Hepatocyte (in vitro differentiated cells): ENCODE data around the gene ARHGEF10L. TPM values are rescaled to one million over a fixed set of nuclear protein-coding genes. Genes with fewer than 3 reads are reported as not detected.

Experiments
- DNase-seq: peaks from one replicate; pipeline ENCODE4 v3.0.0-alpha.2; 2016; ENCODE audit warnings: low spot score
- H2AFZ ChIP-seq: fragments of 200-600 bp; sonication (generic); 2 replicates; pipeline ENCODE4 v1.6.0; 2016; ENCODE audit warnings: antibody characterized with exemption, mild to moderate bottlenecking
- H3K27ac ChIP-seq: fragments of 200-600 bp; sonication (generic); 2 replicates; pipeline ENCODE4 v1.5.1; 2016; ENCODE audit warnings: mild to moderate bottlenecking
- H3K27me3 ChIP-seq: fragments of 200-600 bp; sonication (generic); 2 replicates; pipeline ENCODE4 v1.6.1; 2016
- H3K36me3 ChIP-seq: fragments of 200-600 bp; sonication (generic); replicated peaks from 2 replicates; pipeline ENCODE4 v1.5.1; 2016; ENCODE audit warnings: low read depth; ENCODE audit not compliant: insufficient read depth
- H3K4me1 ChIP-seq: fragments of 200-600 bp; sonication (generic); 2 replicates; pipeline ENCODE4 v1.5.1; 2016; ENCODE audit warnings: mild to moderate bottlenecking, moderate library complexity; ENCODE audit not compliant: insufficient read depth
- H3K4me2 ChIP-seq: fragments of 200-600 bp; sonication (generic); 2 replicates; pipeline ENCODE4 v1.6.0; 2016
- H3K4me3 ChIP-seq: fragments of 200-600 bp; sonication (generic); 2 replicates; pipeline ENCODE4 v1.5.1; 2016; ENCODE audit warnings: mild to moderate bottlenecking
- H3K79me2 ChIP-seq: fragments of 200-600 bp; sonication (generic); 2 replicates; pipeline ENCODE4 v1.6.0; 2017; ENCODE audit warnings: mild to moderate bottlenecking
- H3K9me2 ChIP-seq: fragments of 200-600 bp; sonication (generic); replicated peaks from 2 replicates; pipeline ENCODE4 v1.6.0; 2017; ENCODE audit warnings: mild to moderate bottlenecking; ENCODE audit not compliant: insufficient read depth
- H3K9me3 ChIP-seq: fragments of 200-600 bp; sonication (generic); 2 replicates; pipeline ENCODE4 v1.5.1; 2016; ENCODE audit warnings: low read depth, mild to moderate bottlenecking
- H4K20me1 ChIP-seq: fragments of 200-600 bp; sonication (generic); 2 replicates; pipeline ENCODE4 v1.6.0; 2016; ENCODE audit warnings: mild to moderate bottlenecking; ENCODE audit not compliant: insufficient read depth, poor library complexity, severe bottlenecking
- EZH2 ChIP-seq: fragments of 200-600 bp; sonication (generic); IDR thresholded peaks from 2 replicates; pipeline ENCODE4 v1.6.1; 2016; ENCODE audit warnings: antibody characterized with exemption, mild to moderate bottlenecking, borderline replicate concordance
- EZH2phosphoT487 ChIP-seq: fragments of 200-600 bp; sonication (generic); IDR thresholded peaks from one replicate; pipeline ENCODE4 v1.6.1; 2018; ENCODE audit warnings: antibody characterized with exemption, mild to moderate bottlenecking, low read depth, moderate library complexity; ENCODE audit not compliant: unreplicated experiment, severe bottlenecking
- WGBS: methylation state at CpG from one replicate; pipeline ENCODE4 v1.1.6; 2016; ENCODE audit warnings: low lambda C conversion rate; ENCODE audit errors: missing lambda C conversion rate; 5-methylcytosine and 5-hydroxymethylcytosine counted together
- polyA plus RNA-seq: library from polyadenylated mRNA; unstranded; fragments of >200 nt; fragmentation: Nextera tagmentation; extraction: Ambion mirVana; gene quantifications from 2 replicates; pipeline ENCODE4 v1.2.1, GENCODE V29; 2016
- total RNA-seq: library from RNA; depleted of rRNA; stranded (reverse); fragments of >200 nt; gene quantifications from 2 replicates; pipeline ENCODE4 v1.2.3, GENCODE V29; 2014
- TF ChIP-seq, protein P1 (sequence below): fragments of 200-600 bp; sonication (generic); IDR thresholded peaks from 2 replicates; pipeline ENCODE4 v1.5.1; 2016; ENCODE audit warnings: antibody characterized with exemption, mild to moderate bottlenecking; ENCODE audit not compliant: poor library complexity

ARHGEF10L gene
- total and polyA plus RNA-seq, 2 experiments from 2014 or later, result 40.4 to 48.3 TPM

DNA sequence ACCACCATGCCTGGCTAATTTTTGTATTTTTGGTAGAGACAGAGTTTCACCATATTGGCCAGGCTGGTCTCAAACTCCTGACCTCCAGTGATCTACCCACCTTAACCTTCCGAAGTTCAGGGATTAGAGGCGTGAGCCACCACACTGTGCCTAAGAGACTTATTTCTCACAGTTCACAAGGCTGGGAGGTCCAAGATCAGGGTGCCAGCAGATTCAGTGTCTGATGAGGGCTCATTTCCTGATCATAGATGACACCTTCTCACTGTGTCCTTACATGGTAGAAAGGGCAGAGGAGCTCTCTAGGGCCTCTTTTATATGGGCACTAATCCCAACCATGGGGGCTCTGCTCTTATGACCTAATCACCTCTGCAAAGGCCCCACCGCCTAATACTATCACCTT is 58.8 kb downstream of the ARHGEF10L start:
- Histone ChIP-seq H3K27ac (peak overlapping the region; percentile 94), H2AFZ (no peak overlapping the region), H4K20me1 (no peaks in the 10 kb centered on the region), H3K36me3 (no peaks in the 10 kb centered on the region), H3K4me1 (peaks cover 41% of the 10 kb centered on the region), H3K4me3 (no peak overlapping the region), H3K9me3 (no peaks in the 10 kb centered on the region), H3K79me2 (peaks cover 21% of the 10 kb centered on the region), H3K9me2 (no peaks in the 10 kb centered on the region), H3K4me2 (peak overlapping the region; percentile 48), H3K27me3 (no peaks in the 10 kb centered on the region)
- 91% methylated on average over 3 of the region's 3 CpGs for WGBS
- TF ChIP-seq, protein P1, sequence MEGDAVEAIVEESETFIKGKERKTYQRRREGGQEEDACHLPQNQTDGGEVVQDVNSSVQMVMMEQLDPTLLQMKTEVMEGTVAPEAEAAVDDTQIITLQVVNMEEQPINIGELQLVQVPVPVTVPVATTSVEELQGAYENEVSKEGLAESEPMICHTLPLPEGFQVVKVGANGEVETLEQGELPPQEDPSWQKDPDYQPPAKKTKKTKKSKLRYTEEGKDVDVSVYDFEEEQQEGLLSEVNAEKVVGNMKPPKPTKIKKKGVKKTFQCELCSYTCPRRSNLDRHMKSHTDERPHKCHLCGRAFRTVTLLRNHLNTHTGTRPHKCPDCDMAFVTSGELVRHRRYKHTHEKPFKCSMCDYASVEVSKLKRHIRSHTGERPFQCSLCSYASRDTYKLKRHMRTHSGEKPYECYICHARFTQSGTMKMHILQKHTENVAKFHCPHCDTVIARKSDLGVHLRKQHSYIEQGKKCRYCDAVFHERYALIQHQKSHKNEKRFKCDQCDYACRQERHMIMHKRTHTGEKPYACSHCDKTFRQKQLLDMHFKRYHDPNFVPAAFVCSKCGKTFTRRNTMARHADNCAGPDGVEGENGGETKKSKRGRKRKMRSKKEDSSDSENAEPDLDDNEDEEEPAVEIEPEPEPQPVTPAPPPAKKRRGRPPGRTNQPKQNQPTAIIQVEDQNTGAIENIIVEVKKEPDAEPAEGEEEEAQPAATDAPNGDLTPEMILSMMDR, result no peak
- TF ChIP-seq EZH2, result no peak
- no peak for TF ChIP-seq EZH2phosphoT487
- DNase-seq, result no peak

DNA sequence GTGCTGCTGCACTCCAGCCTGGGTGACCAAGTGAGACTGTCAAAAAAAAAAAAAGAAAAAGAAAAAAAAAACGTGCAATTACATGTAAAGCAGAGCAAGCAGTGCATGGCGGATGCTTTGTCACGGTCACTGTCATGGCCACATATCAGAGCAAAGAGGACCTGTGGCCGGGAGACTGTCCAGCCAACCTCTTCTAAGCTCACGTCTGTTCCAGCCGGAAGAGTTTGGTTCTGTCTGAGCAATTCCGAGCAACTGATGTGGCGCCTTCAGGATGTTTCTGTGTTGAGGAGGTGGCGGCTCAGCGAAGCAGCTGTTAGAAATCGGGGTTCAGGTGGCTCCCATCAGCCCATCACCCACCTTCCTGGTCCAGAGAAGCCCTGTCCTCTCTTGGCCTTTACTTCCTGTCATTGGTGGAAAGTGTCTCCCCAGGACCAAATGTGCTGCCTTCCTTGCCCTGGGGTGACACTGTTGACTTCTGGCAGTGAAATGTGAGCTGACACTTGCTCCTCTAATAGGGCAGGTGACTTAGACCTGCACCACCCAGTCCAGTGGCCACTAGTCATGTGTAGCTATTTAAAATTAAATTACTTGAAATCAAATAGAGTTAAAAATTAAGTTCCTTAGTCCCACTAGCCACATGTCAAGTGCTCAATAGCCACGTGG is 59.9 kb downstream of the ARHGEF10L start:
- no peaks in the 10 kb centered on the region for H3K36me3 ChIP-seq
- H3K27me3 ChIP-seq, result no peaks in the 10 kb centered on the region
- no peak overlapping the region for H3K4me3 ChIP-seq
- H3K4me2 ChIP-seq, result no peak overlapping the region
- no peaks in the 10 kb centered on the region for H3K9me3 ChIP-seq
- H2AFZ ChIP-seq, result no peak overlapping the region
- WGBS, result 96% methylated on average over 12 of the region's 12 CpGs
- H4K20me1 ChIP-seq, result no peaks in the 10 kb centered on the region
- TF ChIP-seq, protein P1, result no peak
- TF ChIP-seq EZH2 (no peak), EZH2phosphoT487 (no peak)
- no peaks in the 10 kb centered on the region for H3K9me2 ChIP-seq
- H3K79me2 ChIP-seq, result peaks cover 21% of the 10 kb centered on the region
- no peak overlapping the region for H3K27ac ChIP-seq
- no peak for DNase-seq
- peaks cover 32% of the 10 kb centered on the region for H3K4me1 ChIP-seq

DNA sequence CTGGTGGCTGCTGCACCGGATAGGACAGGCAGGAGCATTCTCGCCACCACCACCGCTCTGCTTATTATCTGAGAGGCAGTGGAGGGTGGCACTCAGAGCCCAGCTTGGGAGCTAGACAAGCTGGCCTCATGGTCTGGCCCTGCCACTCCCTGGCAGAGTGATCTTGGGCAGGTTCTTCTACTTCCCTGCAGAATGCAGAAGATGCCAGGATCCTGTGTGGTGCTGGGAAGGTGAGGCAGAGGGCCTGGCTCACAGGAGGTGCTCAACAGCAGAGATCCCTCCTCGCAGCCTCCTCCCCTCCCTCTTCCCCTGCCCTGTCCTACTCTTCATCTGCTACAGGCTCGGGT is 60.4 kb downstream of the ARHGEF10L start:
- no peak overlapping the region for H3K27ac ChIP-seq
- WGBS, result 94% methylated on average over 5 of the region's 5 CpGs

More for the DNA sequence above, 60.4 kb downstream of the ARHGEF10L start:
- Histone ChIP-seq H2AFZ (no peak overlapping the region), H3K79me2 (peaks cover 21% of the 10 kb centered on the region), H4K20me1 (no peaks in the 10 kb centered on the region), H3K4me2 (no peak overlapping the region), H3K9me2 (no peaks in the 10 kb centered on the region), H3K36me3 (no peaks in the 10 kb centered on the region), H3K4me3 (no peak overlapping the region), H3K9me3 (no peaks in the 10 kb centered on the region), H3K4me1 (peaks cover 27% of the 10 kb centered on the region), H3K27me3 (no peaks in the 10 kb centered on the region)
- no peak for DNase-seq
- TF ChIP-seq EZH2phosphoT487 (no peak), EZH2 (no peak)
- TF ChIP-seq, protein P1, result no peak
